GM19099 (cell line): Measurements from ENCODE around the gene MFSD6L.

ENCODE experiments used
- POLR2A ChIP-seq: IDR thresholded peaks from 3 replicates; pipeline ENCODE4 v1.6.1; 2011; ENCODE audit warnings: low read depth; ENCODE audit not compliant: insufficient read length; ENCODE audit errors: extremely low read depth

Gene MFSD6L

DNA sequence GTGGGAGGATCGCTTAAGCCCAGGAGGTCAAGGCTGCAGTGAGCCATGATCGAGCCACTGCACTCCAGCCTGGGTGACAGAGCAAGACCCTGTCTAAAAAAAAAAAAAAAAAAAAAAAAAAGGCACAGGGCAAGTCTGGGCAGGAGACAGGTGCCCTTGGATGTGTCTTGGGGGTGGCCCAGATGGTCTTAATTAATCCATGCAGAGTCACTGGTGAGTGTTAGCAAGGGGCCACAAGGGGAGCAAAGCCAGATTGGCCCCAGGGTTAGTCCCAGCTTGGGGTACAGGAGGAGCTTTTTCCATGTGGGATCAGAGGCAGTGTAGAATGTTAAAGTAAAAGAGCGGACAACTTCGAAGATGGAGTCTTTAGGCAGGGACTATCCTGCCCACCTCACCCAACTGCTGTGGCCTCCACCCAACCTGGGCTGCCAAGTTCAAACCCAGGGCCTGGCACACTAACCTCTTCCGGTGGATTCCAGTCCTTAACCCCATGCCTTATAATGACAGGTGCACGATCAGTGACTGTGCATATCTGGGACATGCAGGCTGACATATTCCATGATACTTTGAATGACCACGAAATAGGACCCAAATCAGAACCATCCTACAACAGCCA is 32.2 kb upstream of the MFSD6L start:
- TF ChIP-seq POLR2A = no peak

DNA sequence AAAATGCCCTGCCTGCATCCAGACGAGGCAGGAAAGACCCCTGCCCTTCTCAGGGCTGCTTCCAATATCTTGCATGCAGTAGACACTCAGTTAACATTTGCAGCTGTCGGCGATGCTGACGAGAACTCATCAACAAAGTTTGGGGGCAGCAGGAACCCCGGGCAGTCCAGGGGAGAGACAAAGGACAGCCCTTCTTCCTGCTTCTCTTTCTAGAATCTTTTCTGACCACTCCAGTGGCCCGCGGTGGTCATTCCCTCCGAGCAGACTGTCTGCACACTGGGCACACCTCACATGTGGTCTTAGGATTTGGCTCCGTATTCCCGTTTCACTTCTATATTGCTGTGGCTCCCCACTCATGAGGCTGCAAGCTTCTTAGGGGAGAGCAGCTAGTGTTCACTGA is 31.0 kb upstream of the MFSD6L start:
- no peak for TF ChIP-seq POLR2A

DNA sequence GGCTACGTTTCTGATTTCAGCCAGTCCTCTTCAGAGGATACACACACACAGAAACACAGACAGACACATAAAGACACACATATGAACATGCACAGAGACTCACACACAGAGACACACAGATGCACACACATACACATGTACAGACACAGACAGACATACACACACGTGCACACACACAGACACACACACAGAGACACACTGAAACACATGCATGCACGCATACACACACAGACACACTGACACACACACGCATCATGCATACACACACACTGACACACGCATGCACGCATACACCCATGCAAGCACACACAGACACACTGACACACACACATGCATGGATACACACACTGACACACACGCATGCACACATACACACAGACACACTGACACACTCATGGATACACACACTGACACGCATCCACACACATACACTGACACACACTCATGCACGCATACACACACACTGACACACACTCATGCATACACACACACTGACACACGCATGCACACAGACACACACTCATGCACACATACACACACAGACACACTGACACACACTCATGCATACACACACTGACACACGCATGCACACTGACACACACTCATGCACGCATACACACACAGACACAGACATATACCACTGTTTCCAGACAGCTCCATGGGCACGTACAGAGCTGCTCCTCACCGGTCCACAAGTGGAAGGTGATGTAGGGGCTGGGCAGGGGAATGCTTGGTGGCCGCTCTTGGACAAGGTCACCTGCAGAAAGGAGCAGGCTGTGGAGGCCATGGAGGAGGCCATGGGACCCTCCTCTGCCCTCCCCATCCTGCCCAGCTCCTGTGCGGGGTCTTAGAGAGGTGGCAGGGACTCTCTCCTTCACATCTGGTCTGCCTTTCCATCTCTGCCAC is 30.1 kb upstream of the MFSD6L start:
- no peak for TF ChIP-seq POLR2A

DNA sequence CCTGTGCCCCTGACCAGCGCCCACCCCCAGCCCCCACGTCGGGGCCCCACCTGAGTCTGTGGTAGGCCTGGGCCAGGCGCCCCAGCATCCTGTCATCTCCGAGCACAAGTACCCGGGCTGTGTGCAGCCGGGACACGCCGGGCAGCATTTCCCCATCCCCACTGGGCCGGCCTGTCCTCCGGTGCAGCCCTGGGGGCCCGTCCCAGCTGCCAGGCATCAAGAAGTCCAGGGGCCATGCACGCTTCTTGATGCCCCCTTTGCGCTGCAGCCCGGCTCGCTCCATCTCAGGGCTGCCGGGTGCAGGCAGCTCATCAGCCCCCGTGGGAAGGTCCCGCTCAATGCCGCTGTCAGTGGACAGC is 29.3 kb upstream of the MFSD6L start:
- no peak for TF ChIP-seq POLR2A

DNA sequence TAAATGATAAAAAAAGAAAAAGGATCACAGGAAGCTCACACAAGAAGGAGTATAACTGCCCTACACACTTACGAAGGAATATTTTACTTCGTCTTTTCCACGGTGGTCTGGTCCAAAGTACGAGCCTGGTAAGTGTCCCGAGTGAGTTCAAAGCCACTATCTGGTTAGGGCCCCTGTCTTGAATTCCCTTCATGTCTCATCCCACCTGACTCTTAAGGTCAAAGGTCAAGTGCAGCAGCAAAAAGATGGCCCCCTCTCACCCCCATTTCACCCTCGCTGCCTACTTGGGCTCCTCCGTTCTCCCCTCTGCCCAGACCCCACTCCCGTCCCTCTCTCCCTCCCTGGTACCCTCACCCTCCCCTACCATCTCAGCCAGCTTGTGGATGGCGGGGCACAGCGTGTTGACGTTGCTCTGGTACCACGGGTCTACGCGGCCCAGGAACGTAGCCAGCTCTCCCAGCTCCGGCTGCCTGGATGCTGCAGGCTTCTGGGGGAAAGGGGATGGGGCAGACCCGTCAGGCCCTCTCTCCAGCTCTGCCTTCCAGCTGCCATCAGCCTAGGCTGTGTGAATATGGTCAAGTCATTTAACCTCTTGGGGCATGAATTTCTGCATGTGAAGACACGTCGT is 27.8 kb upstream of the MFSD6L start:
- no peak for TF ChIP-seq POLR2A

DNA sequence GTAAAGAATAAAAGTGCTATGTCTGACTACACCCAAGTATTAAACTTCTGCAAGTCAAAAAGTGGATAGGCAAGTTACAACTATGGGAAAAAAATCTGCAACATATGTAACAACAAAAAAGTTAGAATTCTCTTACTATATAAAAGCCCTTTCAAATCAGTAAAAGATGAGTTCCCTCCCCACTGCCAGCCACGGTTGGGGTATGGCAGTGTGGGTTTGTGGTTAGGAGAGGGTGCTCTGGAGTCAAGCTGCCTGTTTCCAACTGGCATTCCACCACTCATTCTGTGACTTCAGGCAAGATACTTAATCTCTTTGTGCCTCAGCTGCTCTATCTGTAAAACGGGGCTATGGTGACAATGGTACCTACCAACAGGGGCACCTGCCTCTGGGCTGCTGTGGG is 26.6 kb upstream of the MFSD6L start:
- no peak for TF ChIP-seq POLR2A

DNA sequence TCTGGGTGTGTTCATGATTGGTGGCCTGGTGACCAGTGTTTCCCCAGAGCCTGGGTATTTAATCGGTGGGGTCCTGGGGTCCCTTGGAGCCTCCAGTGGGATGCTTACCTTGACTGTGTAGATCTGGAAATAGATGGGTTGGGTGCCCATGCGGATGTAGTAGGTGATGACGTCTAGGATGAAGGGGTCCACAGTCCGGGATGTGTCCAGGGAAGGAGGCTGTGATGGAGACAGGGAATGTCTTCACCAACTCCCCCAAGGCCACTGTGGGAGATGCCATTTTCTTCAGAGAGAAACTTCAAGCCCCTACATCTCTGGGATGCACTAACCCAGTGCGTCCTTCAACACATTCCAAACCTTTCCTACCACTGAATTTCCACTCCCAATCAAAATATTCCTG is 24.1 kb upstream of the MFSD6L start:
- TF ChIP-seq POLR2A = no peak

DNA sequence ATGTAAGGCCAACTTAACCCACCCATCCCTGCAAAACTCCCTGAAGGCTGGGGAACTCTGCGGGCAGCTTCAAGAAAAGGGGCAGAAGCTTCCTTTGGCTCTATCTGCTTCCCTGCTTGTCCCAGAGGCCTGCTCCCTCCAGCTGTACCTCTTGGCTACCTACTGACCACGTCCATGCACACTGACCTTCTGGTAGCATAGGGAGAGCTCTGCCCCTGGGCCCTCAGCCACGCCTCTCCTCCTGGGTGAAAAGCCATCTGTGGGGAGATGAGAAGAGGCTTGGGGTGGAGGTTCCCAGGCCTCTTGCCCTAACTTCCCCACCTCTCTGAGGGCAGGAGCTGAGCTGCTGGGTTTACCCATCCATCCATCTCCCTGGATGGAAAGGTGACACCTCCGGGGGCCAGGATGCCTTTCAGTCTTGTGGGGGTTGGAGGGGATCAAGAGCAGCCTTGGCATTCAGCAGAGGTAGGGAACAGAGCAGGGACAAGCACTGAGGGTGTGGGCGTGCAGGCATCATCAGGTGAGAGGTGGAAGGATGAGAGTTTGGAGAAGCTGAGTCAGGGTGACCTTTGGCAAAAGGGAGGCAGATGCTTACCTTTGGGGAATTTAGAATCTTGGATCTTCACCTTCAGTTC is 23.4 kb upstream of the MFSD6L start:
- no peak for TF ChIP-seq POLR2A

DNA sequence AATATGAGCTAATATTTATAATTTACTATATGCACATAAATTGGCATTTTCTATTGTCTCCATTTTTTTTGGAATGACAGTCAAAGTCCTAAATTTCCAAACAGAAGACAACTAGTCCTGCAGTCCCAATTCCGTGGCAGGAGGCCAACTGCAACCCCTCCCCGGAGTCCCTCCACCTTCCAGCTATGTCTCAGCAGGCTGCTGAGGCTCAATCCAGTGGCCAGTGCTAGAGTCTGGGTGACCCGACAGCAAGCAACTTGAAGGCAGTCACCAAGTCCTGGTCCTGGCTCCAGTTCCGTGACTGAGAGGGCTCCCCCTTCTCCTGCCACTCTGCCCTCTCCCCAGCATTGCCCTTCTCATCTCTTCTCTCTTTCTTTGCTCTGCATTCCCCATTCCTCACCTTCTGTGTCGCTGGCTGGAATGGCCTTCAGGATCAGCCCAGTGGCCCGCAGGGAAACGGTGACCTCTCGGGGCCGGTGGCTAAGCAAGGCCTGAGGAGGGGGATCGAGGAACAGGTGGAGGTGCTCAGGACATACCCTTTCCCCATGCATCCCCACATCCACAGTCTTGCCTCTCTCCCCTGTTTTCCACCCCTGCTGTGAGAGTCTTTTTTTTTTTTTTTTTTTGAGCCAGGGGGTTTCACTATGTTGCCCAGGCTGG is 22.4 kb upstream of the MFSD6L start:
- TF ChIP-seq POLR2A = no peak

DNA sequence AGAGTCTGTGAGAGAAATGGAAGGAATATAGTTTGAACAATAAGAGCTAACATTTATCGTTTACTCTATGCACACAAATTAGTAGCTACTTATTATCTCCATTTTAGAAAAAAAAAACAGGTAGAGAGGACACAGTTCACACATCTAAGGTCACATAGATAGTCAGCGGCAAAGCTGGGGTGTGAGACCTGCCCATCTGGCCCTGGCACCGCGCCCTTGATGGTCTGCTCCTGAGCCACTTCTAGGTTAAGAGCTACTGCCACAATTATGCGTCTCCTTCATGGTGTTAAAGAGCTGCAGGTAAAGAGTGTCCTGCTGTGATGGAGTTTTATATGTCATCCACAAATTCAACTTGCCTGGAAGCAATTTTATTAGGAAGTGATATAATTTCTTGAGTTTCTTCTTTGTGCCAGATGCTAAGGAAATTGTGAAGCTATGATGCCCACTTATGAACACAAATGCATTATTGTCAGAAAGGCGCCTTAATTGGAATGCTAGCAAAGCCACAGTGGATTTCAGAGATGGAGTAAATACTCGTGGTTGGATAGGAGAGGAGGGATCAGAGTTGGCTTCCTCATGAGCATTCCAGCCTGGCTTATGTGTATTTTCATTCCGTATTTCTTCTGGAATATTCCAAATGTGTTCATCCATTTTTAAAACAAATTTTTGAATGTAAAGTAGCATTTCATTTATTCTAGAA is 21.3 kb upstream of the MFSD6L start:
- TF ChIP-seq POLR2A = no peak

DNA sequence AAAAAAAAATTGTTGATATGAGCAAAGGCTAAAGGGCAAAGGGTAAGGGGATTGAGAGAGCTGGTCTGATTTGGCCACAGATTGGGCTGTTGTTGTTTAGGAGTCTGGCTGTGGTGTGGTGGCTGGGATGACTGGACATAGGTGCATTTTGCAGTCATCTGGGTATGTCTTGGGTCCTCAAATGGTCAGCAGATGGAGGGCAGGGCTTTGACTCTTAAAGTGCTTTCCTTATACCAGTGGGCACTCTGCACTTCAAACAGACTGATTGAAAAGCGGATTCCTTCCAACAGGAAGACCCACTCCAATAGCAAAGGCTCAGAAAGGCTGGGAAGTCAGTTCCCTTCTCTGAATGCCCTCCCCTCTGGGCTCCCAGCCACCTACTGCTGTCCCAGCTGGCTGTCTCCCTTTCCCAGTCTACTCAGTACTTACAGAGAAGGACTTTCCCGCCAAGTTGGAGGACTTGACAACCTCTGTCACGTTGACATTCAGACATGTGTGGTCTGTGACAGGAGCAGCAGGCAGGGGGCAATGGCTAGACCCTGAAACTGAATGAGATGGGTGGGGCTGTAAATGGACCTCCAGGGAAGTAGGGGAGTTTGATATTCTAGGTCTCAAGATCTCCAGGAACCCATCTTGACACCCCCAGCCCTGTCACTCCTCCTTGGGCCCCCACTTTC is 19.6 kb upstream of the MFSD6L start:
- TF ChIP-seq POLR2A = no peak

DNA sequence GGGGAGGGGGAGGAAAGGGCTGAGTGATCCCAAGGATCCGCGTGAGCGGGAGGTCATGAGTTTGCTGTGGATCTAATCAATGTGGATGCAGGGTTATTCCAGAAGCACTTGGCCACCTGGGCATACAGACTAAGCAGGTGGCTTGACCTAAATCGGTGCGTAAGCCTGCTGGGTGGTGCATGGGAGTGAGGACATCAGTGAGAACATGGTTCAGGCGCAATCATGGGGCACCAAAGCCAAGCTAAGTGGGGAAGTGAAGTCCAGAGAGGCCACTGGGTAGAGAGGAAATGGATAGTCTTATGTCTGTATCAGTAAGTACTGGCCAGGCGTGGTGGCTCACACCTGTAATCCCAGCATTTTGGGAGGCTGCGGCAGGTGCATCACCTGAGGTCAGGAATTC is 18.9 kb upstream of the MFSD6L start:
- no peak for TF ChIP-seq POLR2A

DNA sequence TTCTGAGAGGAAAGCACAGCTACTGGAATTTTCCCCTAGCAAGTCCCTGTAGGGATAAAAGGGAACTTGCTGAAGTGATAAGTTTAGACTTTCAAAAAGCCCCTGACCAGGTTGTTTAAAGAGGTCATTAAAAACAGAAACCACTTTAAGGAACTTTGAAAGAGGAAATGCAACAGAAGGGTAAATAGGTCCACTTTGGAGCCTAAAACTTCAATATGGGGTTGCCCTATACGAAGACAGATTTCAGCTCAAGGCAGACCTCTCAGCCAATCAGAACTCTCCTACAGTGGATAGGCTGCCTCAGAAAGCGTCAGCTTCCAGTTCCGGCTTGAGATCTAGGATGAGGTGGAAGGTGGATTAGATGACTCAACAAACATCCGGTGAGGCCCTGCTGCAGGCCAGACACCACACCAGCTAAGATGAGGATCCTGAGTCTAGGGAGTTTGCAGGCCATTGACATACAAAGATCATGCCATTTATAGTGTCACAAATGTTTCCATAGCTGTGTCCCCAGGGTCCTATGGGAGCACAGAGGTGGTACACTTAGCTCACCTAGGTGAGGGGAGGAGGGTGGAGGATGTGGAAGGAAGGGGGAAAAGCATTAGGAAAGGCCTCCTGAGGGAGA is 7.9 kb upstream of the MFSD6L start:
- peak; percentile 54 for TF ChIP-seq POLR2A
